Peyer's patch (tissue), 4 donors: ENCODE results near the gene DOCK4. TPM values are rescaled to one million over a fixed set of nuclear protein-coding genes. Genes with fewer than 3 reads are reported as not detected.

Experiments used
- DNase-seq, 3 donors: peaks; one replicate each; pipeline ENCODE4 v3.0.0-alpha.2; 2017 to 2019
- H3K27ac ChIP-seq, 4 donors: fragments of 200-600 bp; sonication (generic); one replicate each; pipeline ENCODE4 v1.5.1; 2016 to 2019
- H3K27me3 ChIP-seq, 2 donors: fragments of 200-600 bp; sonication (generic); one replicate each; pipeline ENCODE4 v1.5.1; 2019
- H3K36me3 ChIP-seq, 3 donors: fragments of 200-600 bp; sonication (generic); one replicate each; pipeline ENCODE4 v1.5.1; 2016 to 2019
- H3K4me1 ChIP-seq, 4 donors: fragments of 200-600 bp; sonication (generic); one replicate each; pipeline ENCODE4 v1.5.1; 2016 to 2019
- H3K4me3 ChIP-seq, 4 donors: fragments of 200-600 bp; sonication (generic); 1 replicate in 3 of 4; 2 replicates in 1 of 4; pipeline ENCODE4 v1.5.1; 2016 to 2019; ENCODE audit warnings: mild to moderate bottlenecking in 1 of 4
- H3K9me3 ChIP-seq, 4 donors: fragments of 200-600 bp; sonication (generic); one replicate each; pipeline ENCODE4 v1.5.1; 2016 to 2019; ENCODE audit warnings: mild to moderate bottlenecking in 1 of 4
- CTCF ChIP-seq, 6 experiments: fragments of 450-650 bp in 4 of 6; fragments of 200-600 bp in 2 of 6; sonication (generic) in 1 of 6; IDR thresholded peaks; one replicate each; pipeline ENCODE4 v1.5.1; 2017 to 2019; ENCODE audit warnings: antibody characterized with exemption in 6 of 6, mild to moderate bottlenecking in 3 of 6, moderate library complexity in 1 of 6
- POLR2A ChIP-seq, 2 donors: fragments of 450-650 bp; IDR thresholded peaks; one replicate each; pipeline ENCODE4 v1.5.1; 2017; ENCODE audit warnings: antibody characterized with exemption in 2 of 2, mild to moderate bottlenecking in 2 of 2, moderate library complexity in 2 of 2
- total RNA-seq, 4 donors: library from RNA; depleted of rRNA; stranded (reverse); fragments of >200 nt; gene quantifications; one replicate each; pipeline ENCODE4 v1.1.0, GENCODE V29; 2016

DOCK4 gene
- total RNA-seq, 4 donors from 2014 or later: 5.1 to 52.8 (median 15.5) TPM

- Histone ChIP-seq H3K27ac (no peak overlapping the region), H3K36me3 (no peaks in the 10 kb centered on the region), H3K4me1 (no peaks in the 10 kb centered on the region), H3K27me3 (no peaks in the 10 kb centered on the region), H3K4me3 (no peak overlapping the region), H3K9me3 (no peaks in the 10 kb centered on the region)
- DNase-seq: no peak
- TF ChIP-seq POLR2A (IDR thresholded peaks at IDR 0.05): no peak
- no peak for TF ChIP-seq CTCF (IDR thresholded peaks at IDR 0.05)
Observed at GRCh38 chr7:111937163-111937562, 269.0 kb downstream of the DOCK4 start.

GRCh38 chr7:111933609-111934008 lies 272.6 kb downstream of the DOCK4 start:
- TF ChIP-seq CTCF (IDR thresholded peaks at IDR 0.05) (no peak), POLR2A (IDR thresholded peaks at IDR 0.05) (no peak)
- H3K4me1 ChIP-seq: no peaks in the 10 kb centered on the region
- H3K4me3 ChIP-seq: no peak overlapping the region
- no peaks in the 10 kb centered on the region for H3K36me3 ChIP-seq
- no peaks in the 10 kb centered on the region for H3K9me3 ChIP-seq
- no peak for DNase-seq
- no peaks in the 10 kb centered on the region for H3K27me3 ChIP-seq
- no peak overlapping the region for H3K27ac ChIP-seq

- no peaks in the 10 kb centered on the region for H3K36me3 ChIP-seq
- DNase-seq: no peak
- no peak for TF ChIP-seq POLR2A (IDR thresholded peaks at IDR 0.05)
- no peak for TF ChIP-seq CTCF (IDR thresholded peaks at IDR 0.05)
- H3K9me3 ChIP-seq: no peaks in the 10 kb centered on the region
- H3K27me3 ChIP-seq: no peaks in the 10 kb centered on the region
- H3K4me1 ChIP-seq: no peaks in the 10 kb centered on the region
- H3K4me3 ChIP-seq: no peak overlapping the region
- no peak overlapping the region for H3K27ac ChIP-seq
Observed at GRCh38 chr7:111931958-111932357, 274.2 kb downstream of the DOCK4 start.

GRCh38 chr7:111931016-111931517 lies 275.1 kb downstream of the DOCK4 start:
- TF ChIP-seq CTCF (IDR thresholded peaks at IDR 0.05) (no peak), POLR2A (IDR thresholded peaks at IDR 0.05) (no peak)
- no peak for DNase-seq
- H3K4me1 ChIP-seq: no peaks in the 10 kb centered on the region
- H3K27ac ChIP-seq: no peak overlapping the region
- H3K4me3 ChIP-seq: no peak overlapping the region
- H3K36me3 ChIP-seq: no peaks in the 10 kb centered on the region
- H3K27me3 ChIP-seq: no peaks in the 10 kb centered on the region
- H3K9me3 ChIP-seq: no peaks in the 10 kb centered on the region

GRCh38 chr7:111929264-111929663 lies 276.9 kb downstream of the DOCK4 start:
- Histone ChIP-seq H3K27ac (no peak overlapping the region), H3K4me1 (no peaks in the 10 kb centered on the region), H3K4me3 (no peak overlapping the region), H3K27me3 (no peaks in the 10 kb centered on the region), H3K9me3 (no peaks in the 10 kb centered on the region), H3K36me3 (no peaks in the 10 kb centered on the region)
- no peak for DNase-seq
- TF ChIP-seq POLR2A (IDR thresholded peaks at IDR 0.05): no peak
- TF ChIP-seq CTCF (IDR thresholded peaks at IDR 0.05): no peak
